SK-N-MC (cell line): ENCODE data around the gene ANO6.
"Not testable (repeated sequence)": the region's sequence is repeated elsewhere in the genome, so short reads cannot be mapped to it uniquely, and the experiment has no call there.

Experiments
- DNase-seq: peaks from one replicate; pipeline ENCODE4 v3.0.0-alpha.2; 2011; ENCODE audit warnings: low read depth, low spot score
- H3K27ac ChIP-seq: fragments of 200-600 bp; sonication (generic); 2 replicates; pipeline ENCODE4 v1.5.1; 2016; ENCODE audit warnings: mixed run types
- H3K36me3 ChIP-seq: fragments of 200-600 bp; sonication (generic); 2 replicates; pipeline ENCODE4 v1.6.1; 2017; ENCODE audit warnings: antibody characterized with exemption, low read length, mixed read lengths; ENCODE audit not compliant: insufficient read depth
- H3K4me3 ChIP-seq: fragments of 200-600 bp; sonication (generic); 2 replicates; pipeline ENCODE4 v1.5.1; 2016
- H3K9ac ChIP-seq: fragments of 200-600 bp; sonication (generic); 2 replicates; pipeline ENCODE4 v1.8.0; 2017; ENCODE audit warnings: mixed run types, mixed read lengths; ENCODE audit not compliant: insufficient read length
- H3K9me3 ChIP-seq: fragments of 200-600 bp; sonication (generic); 2 replicates; pipeline ENCODE4 v1.6.1; 2017; ENCODE audit warnings: low read depth, mild to moderate bottlenecking, antibody characterized with exemption, low read length, moderate library complexity, mixed read lengths
- EZH2 ChIP-seq: fragments of 200-600 bp; sonication (generic); IDR thresholded peaks from one replicate; pipeline ENCODE4 v1.6.1; 2017; ENCODE audit warnings: antibody characterized with exemption
- FOXP2 ChIP-seq: optimal IDR thresholded peaks from 2 replicates; pipeline ENCODE3; 2011; ENCODE audit warnings: mild to moderate bottlenecking, moderate library complexity; ENCODE audit not compliant: insufficient read depth; ENCODE audit errors: extremely low read length, control extremely low read depth
- POLR2AphosphoS5 ChIP-seq: IDR thresholded peaks from 2 replicates; pipeline ENCODE4 v1.6.1; 2012; ENCODE audit warnings: mild to moderate bottlenecking, low read depth, low read length, borderline replicate concordance

ANO6 gene

DNA sequence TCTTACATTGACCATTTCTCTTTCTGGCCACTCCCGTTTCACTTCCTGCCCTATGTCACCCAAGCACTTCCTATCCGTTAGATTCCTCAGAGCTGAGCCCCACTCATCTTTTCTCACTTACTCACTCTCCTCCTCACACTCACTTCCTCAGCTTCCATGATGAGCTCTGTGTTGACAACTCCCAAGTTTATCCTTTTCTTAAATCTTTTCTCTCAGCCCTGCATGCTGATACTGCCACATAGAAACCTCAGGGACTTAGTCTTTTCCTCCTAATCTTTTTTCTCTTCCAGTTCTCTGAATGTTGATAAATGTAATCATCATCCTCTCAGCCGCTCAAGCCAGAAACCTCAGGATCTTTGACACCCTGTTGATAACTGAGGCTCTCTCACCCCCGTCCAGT lies 99.6 kb downstream of the ANO6 start:
- H3K36me3 ChIP-seq, result peaks cover 6% of the 10 kb centered on the region; the same call in 1 of the 2 replicates
- H3K4me3 ChIP-seq, result no peak overlapping the region
- H3K9ac ChIP-seq, result no peak overlapping the region
- no peak overlapping the region for H3K27ac ChIP-seq
- H3K9me3 ChIP-seq, result no peaks in the 10 kb centered on the region
- no peak for DNase-seq
- TF ChIP-seq EZH2 (no peak), FOXP2 (no peak), POLR2AphosphoS5 (no peak)

DNA sequence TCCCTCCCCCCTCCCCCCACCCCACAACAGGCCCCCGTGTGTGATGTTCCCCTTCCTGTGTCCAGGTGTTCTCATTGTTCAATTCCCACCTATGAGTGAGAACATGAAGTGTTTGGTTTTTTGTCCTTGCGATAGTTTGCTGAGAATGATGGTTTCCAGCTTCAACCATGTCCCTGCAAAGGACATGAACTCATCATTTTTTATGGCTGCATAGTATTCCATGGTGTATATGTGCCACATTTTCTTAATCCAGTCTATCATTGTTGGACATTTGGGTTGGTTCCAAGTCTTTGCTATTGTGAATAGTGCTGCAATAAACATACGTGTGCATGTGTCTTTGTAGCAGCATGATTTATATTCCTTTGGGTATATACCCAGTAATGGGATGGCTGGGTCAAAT lies 101.4 kb downstream of the ANO6 start:
- not testable (repeated sequence) for DNase-seq, H3K9me3 ChIP-seq, H3K27ac ChIP-seq, H3K4me3 ChIP-seq, H3K9ac ChIP-seq, H3K36me3 ChIP-seq

DNA sequence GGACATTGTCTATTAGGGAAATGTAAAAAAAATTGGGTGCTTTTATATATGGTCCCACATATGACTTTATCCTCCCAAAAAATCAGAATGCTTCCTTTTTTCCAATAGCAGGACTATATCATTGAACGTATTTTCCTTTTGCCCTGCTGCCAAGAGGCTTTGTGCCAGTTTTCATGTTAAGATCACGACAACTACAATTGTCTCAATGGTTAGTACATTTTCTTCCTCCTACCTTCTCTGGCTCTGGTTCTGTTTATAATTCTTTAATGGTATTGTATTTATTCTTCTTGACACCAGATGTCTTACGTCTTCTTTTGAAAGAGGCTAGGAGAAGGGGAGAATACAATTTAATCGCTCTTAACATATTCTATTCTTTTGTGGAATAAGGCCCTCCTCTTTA lies 106.9 kb downstream of the ANO6 start:
- H3K4me3 ChIP-seq, result no peak overlapping the region
- no peak for TF ChIP-seq FOXP2
- TF ChIP-seq POLR2AphosphoS5, result no peak
- TF ChIP-seq EZH2, result no peak
- H3K9me3 ChIP-seq, result no peaks in the 10 kb centered on the region
- H3K9ac ChIP-seq, result no peak overlapping the region
- H3K36me3 ChIP-seq, result peaks cover 3% of the 10 kb centered on the region; the same call in 1 of the 2 replicates
- H3K27ac ChIP-seq, result no peak overlapping the region
- DNase-seq, result no peak

DNA sequence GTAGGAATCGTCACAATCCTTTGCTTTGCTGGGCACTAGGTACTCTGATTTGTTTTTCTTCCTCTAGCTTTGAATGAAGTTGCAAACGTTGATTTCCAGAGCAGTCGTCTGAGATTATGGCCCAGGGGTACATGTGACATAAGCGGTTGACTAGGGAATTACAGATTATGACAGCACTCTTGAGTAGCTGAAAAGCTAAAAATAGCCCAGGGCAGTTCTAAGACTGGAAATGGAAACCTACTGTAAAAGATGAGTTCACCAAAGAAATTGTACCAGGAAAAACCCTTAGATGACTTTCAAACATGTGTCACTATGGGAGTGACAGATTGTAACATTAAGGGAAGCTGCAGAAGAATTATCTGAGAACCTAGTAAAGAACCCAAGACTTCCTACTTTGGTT lies 108.5 kb downstream of the ANO6 start:
- TF ChIP-seq EZH2 (no peak), FOXP2 (no peak)
- no peak overlapping the region for H3K4me3 ChIP-seq
- no peak overlapping the region for H3K27ac ChIP-seq
- no peak for DNase-seq
- peaks cover 3% of the 10 kb centered on the region; the same call in 1 of the 2 replicates for H3K36me3 ChIP-seq
- H3K9ac ChIP-seq, result no peak overlapping the region
- no peaks in the 10 kb centered on the region for H3K9me3 ChIP-seq

DNA sequence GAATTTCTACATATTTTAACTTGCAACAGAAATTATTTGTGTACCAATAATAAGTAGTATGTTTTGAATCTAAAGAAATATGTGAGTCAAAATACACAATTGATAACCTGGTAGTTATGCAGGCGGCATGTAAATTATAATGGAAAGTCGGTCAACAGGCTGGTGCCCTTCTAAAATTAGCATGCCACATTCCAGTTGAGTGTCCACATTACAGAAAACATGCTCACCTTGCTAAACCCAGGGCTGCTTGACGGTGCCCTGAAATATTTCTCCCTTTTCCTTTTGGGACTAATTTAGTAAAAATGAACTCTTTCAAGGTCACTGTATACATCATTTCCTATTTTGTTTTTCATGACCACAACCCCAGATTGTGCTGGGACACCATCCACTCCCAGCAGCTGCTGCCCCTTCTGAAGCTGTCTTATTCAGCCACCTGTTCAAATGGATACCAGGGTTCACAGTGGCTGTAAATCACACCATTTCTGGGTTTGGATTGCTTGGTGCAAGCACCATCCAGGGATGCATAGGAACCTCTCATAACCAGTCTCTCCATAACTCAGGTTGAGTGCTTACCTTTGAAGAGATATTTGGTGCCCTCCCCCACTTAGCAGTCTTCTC lies 110.6 kb downstream of the ANO6 start:
- peaks cover 3% of the 10 kb centered on the region; the same call in 1 of the 2 replicates for H3K36me3 ChIP-seq
- no peak overlapping the region for H3K27ac ChIP-seq
- no peak for TF ChIP-seq EZH2
- TF ChIP-seq POLR2AphosphoS5, result no peak
- TF ChIP-seq FOXP2, result no peak
- no peak overlapping the region for H3K4me3 ChIP-seq
- H3K9me3 ChIP-seq, result no peaks in the 10 kb centered on the region
- DNase-seq, result no peak
- H3K9ac ChIP-seq, result no peak overlapping the region

DNA sequence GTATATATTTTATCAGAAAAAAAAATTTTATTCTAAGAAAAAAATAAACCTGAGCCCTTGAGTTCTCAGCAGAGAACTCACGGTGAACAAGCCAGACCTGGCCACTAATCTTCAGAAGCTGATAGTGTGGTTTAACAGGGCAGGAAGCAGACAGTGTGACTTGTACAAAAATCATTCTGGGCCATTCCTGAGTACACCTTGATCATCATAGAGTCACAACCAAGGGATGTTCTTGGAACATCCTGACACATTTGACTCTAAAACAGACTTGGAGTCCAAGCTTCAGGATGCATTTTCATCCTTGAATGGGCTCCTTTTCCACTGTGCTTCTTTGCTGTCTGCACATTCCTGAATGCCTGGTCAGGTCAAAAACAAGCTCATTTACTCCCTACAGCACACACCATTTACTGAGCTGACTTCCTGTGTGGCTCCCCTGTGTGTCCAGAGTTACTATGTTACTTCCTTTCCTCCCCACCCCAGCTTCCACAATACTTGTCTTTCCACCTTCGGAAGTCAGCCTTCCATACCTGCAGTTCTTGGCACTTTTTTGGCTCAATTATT lies 112.0 kb downstream of the ANO6 start:
- H3K9me3 ChIP-seq, result no peaks in the 10 kb centered on the region
- no peak for DNase-seq
- H3K9ac ChIP-seq, result no peak overlapping the region
- H3K36me3 ChIP-seq, result peaks cover 8% of the 10 kb centered on the region; the same call in 1 of the 2 replicates
- H3K4me3 ChIP-seq, result no peak overlapping the region
- TF ChIP-seq EZH2, result no peak
- TF ChIP-seq FOXP2, result no peak
- H3K27ac ChIP-seq, result no peak overlapping the region

DNA sequence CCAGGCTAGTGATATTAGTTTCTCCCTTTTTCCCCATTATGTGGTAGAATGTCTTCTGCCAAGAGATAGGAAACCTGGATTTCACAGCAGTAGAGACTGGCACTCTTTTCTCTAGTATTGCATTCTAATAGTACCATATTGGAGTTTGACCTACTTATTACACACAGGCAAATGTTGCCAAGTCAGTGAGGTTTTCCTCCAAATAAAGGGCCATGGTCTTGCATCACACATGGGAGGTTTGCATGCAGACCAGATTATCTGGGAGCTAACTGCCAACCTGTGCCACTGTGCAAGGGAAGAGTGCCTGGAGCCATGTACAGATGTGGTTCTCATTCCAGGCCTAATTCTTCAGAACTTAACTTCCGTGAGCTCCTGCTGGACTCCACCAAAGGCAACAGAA lies 113.3 kb downstream of the ANO6 start:
- Histone ChIP-seq H3K36me3 (peaks cover 12% of the 10 kb centered on the region; the same call in 1 of the 2 replicates), H3K9me3 (no peaks in the 10 kb centered on the region), H3K27ac (no peak overlapping the region), H3K9ac (no peak overlapping the region), H3K4me3 (no peak overlapping the region)
- DNase-seq, result no peak
- no peak for TF ChIP-seq FOXP2
- no peak for TF ChIP-seq EZH2
- TF ChIP-seq POLR2AphosphoS5, result no peak

DNA sequence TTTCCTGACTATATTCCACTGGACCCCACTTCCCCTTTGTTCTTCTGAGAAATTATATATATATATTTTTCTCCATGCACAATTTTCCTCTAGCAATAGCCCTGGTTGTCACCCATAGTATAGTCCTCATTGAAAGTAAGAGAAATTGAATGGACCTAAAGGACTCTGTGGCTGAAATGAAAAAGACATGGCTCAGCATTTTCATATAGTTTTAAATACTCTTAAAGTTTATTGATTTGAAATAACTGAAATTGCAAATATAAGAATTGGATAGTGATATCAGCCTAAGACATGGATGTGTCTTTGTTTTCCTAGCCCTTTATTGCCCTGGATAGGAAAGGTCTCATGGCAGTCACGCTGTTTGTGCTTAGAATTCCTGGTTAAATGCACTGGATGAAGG lies 113.8 kb downstream of the ANO6 start:
- no peak overlapping the region for H3K27ac ChIP-seq
- no peak overlapping the region for H3K4me3 ChIP-seq
- peaks cover 12% of the 10 kb centered on the region; the same call in 1 of the 2 replicates for H3K36me3 ChIP-seq
- TF ChIP-seq POLR2AphosphoS5, result no peak
- no peak for TF ChIP-seq FOXP2
- TF ChIP-seq EZH2, result no peak
- H3K9me3 ChIP-seq, result no peaks in the 10 kb centered on the region
- H3K9ac ChIP-seq, result no peak overlapping the region
- DNase-seq, result no peak

DNA sequence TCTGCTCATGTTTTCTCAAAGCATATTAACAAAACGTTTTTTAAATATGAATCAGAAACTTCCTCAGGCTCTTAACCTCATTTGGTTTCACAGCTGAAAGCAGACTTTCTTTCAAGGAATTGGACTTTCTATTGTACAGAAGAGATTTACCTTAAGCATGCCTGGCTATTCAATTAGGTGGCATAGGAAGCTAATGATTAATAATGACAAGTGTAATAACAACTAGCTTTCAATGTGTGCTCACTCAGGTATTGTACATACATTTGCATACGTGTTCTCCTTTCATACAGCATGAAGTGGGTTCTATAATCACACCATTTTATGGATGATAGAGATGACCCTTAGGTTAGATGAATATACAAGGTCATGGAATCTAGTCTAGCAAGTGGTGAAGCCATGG lies 115.7 kb downstream of the ANO6 start:
- Histone ChIP-seq H3K4me3 (no peak overlapping the region), H3K9me3 (no peaks in the 10 kb centered on the region), H3K36me3 (peaks cover 20% of the 10 kb centered on the region), H3K9ac (no peak overlapping the region), H3K27ac (no peak overlapping the region)
- DNase-seq, result no peak
- TF ChIP-seq FOXP2 (no peak), EZH2 (no peak), POLR2AphosphoS5 (no peak)
